Natural killer cell (primary cell): ENCODE measurements around the gene NDUFB5. TPM values are rescaled to one million over a fixed set of nuclear protein-coding genes. Genes with fewer than 3 reads are reported as not detected.

Source experiments
- ATAC-seq, 3 donors: fragments of 150-1000 bp in 2 of 3; fragments of 200-7000 bp in 1 of 3; cut with Tn5 transposase; 1 replicate in 1 of 3; 2 replicates in 2 of 3; pipeline ENCODE4 v1.10.0; 2021; ENCODE audit warnings: mild to moderate bottlenecking in 2 of 3, moderate library complexity in 2 of 3
- DNase-seq, 2 donors: peaks; one replicate each; pipeline versions ENCODE4 v3.0.0 to v3.0.0-alpha.2; 2013 to 2021; ENCODE audit warnings: mixed read lengths in 1 of 2
- H3K27ac ChIP-seq: one replicate; pipeline ENCODE4 v1.5.1; 2013; ENCODE audit warnings: mild to moderate bottlenecking, low read length
- H3K27me3 ChIP-seq: one replicate; pipeline ENCODE4 v1.6.1; 2013; ENCODE audit warnings: low read length; ENCODE audit not compliant: control insufficient read depth, insufficient read depth
- H3K36me3 ChIP-seq: one replicate; pipeline ENCODE4 v1.6.1; 2013; ENCODE audit warnings: low read length; ENCODE audit not compliant: control insufficient read depth, insufficient read depth
- H3K4me1 ChIP-seq: one replicate; pipeline ENCODE4 v1.6.1; 2013; ENCODE audit warnings: low read length; ENCODE audit not compliant: control insufficient read depth, insufficient read depth
- H3K4me3 ChIP-seq: one replicate; pipeline ENCODE4 v1.5.1; 2013; ENCODE audit warnings: low read length
- H3K9me3 ChIP-seq: one replicate; pipeline ENCODE4 v1.6.1; 2013; ENCODE audit warnings: low read length; ENCODE audit not compliant: control insufficient read depth, insufficient read depth
- H3K27ac Mint-ChIP-seq, 2 donors: one replicate each; pipeline ENCODE4 v1.8.0; 2022; ENCODE audit warnings: mild to moderate bottlenecking in 2 of 2, mixed read lengths in 2 of 2, moderate library complexity in 1 of 2
- H3K27me3 Mint-ChIP-seq, 2 donors: one replicate each; pipeline ENCODE4 v1.8.0; 2022; ENCODE audit warnings: low read depth in 2 of 2, mixed read lengths in 2 of 2
- H3K36me3 Mint-ChIP-seq: one replicate; pipeline ENCODE4 v1.8.0; 2022; ENCODE audit warnings: mixed read lengths
- H3K4me1 Mint-ChIP-seq, 2 donors: one replicate each; pipeline ENCODE4 v1.8.0; 2022; ENCODE audit warnings: mixed read lengths in 2 of 2
- H3K4me3 Mint-ChIP-seq: one replicate; pipeline ENCODE4 v1.8.0; 2022; ENCODE audit warnings: mild to moderate bottlenecking, moderate library complexity, mixed read lengths
- H3K9me3 Mint-ChIP-seq, 2 donors: one replicate each; pipeline ENCODE4 v1.8.0; 2022; ENCODE audit warnings: mixed read lengths in 2 of 2
- WGBS: methylation state at CpG from one replicate; pipeline ENCODE4 v1.1.7; 2013; ENCODE audit warnings: missing lambda C conversion rate; ENCODE audit not compliant: insufficient coverage; 5-methylcytosine and 5-hydroxymethylcytosine counted together
- intact Hi-C: fragments of 100-400 bp; cut with micrococcal nuclease; formaldehyde crosslinking; loops from one replicate; pipeline ENCODE4 v1.14.2; 2022
- total RNA-seq, 4 donors: library from RNA; stranded (reverse); fragments of 120-200 nt in 1 of 4; gene quantifications; one replicate each; pipeline versions ENCODE4 v1.2.3 to v1.2.4, GENCODE V29; 2013 to 2022
- TF ChIP-seq, protein P1 (sequence below): fragments of 200-600 bp; IDR thresholded peaks from one replicate; pipeline ENCODE4 v1.8.0; 2022; ENCODE audit warnings: antibody characterized with exemption

The NDUFB5 gene
- total RNA-seq, 3 donors from 2014 or later (not counting 1 experiment from before 2014, with no cell fraction given) = 19.0 to 25.4 (median 23.9) TPM

DNA sequence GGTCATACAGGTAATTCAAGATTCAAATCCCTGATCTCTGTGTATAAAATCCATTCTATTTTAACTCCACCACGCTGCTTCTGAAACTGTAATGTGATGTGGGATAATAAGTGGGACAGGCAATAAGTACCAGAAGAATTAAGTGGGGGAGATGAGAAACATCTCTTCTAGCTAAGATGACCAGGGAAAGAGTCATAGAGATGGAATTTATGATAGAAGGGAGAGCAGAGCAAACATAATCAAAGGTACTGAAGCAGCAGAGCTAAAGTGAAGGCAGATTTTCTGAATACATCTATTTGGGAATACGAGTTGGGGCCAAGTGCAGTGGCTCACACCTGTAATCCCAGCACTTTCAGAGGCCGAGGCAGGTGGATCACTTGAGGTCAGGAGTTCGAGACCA is 5.1 kb upstream of the NDUFB5 start:
- no peak for DNase-seq
- Mint-ChIP-seq H3K27ac (no peak overlapping the region), H3K4me1 (peaks cover under 1 to 17% of the 10 kb centered on the region in 2 donors), H3K36me3 (peaks cover 7% of the 10 kb centered on the region), H3K27me3 (no peaks in the 10 kb centered on the region), H3K4me3 (no peak overlapping the region), H3K9me3 (no peaks in the 10 kb centered on the region)
- Histone ChIP-seq H3K27me3 (no peaks in the 10 kb centered on the region), H3K36me3 (peaks cover 64% of the 10 kb centered on the region), H3K9me3 (no peaks in the 10 kb centered on the region), H3K4me1 (peaks cover 5% of the 10 kb centered on the region), H3K27ac (no peak overlapping the region), H3K4me3 (no peak overlapping the region)
- WGBS = 98% methylated on average over 3 of the region's 4 CpGs
- TF ChIP-seq, protein P1, sequence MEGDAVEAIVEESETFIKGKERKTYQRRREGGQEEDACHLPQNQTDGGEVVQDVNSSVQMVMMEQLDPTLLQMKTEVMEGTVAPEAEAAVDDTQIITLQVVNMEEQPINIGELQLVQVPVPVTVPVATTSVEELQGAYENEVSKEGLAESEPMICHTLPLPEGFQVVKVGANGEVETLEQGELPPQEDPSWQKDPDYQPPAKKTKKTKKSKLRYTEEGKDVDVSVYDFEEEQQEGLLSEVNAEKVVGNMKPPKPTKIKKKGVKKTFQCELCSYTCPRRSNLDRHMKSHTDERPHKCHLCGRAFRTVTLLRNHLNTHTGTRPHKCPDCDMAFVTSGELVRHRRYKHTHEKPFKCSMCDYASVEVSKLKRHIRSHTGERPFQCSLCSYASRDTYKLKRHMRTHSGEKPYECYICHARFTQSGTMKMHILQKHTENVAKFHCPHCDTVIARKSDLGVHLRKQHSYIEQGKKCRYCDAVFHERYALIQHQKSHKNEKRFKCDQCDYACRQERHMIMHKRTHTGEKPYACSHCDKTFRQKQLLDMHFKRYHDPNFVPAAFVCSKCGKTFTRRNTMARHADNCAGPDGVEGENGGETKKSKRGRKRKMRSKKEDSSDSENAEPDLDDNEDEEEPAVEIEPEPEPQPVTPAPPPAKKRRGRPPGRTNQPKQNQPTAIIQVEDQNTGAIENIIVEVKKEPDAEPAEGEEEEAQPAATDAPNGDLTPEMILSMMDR = no peak
- no peak for ATAC-seq
- intact Hi-C loops = no loop called here

DNA sequence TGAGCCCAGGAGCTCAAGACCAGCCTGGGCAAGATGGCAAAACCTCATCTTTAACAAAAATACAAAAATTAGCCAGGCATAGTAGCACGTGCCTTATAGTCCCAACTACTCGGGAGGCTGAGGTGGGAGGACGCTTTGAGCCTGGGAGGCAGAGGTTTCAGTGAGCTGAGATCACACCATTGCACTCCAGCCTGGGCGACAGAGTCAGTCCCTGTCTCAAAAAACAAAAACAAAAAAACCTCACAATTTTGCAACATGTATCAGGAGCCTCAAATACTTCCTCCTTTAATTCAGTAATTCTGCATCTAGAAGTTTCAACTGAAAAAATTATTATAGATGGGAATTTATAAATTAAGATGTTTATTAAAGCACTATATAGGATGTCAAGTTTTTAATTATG is 1.3 kb upstream of the NDUFB5 start:
- Histone ChIP-seq H3K27me3 (no peaks in the 10 kb centered on the region), H3K4me1 (peaks cover 18% of the 10 kb centered on the region), H3K4me3 (no peak overlapping the region), H3K9me3 (no peaks in the 10 kb centered on the region), H3K27ac (no peak overlapping the region), H3K36me3 (peaks cover 29% of the 10 kb centered on the region)
- intact Hi-C loops = no loop called here
- peak overlapping the region; percentile 100 for H3K4me3 Mint-ChIP-seq
- H3K9me3 Mint-ChIP-seq = no peaks in the 10 kb centered on the region
- H3K27ac Mint-ChIP-seq = peak overlapping the region; percentile 99 to 100
- ATAC-seq (no peak), DNase-seq (no peak)
- no peaks in the 10 kb centered on the region for H3K27me3 Mint-ChIP-seq
- peaks cover 13 to 38% of the 10 kb centered on the region in 2 donors for H3K4me1 Mint-ChIP-seq
- WGBS = 93% methylated on average over 4 of the region's 4 CpGs
- TF ChIP-seq, protein P1 = no peak
- peaks cover 12% of the 10 kb centered on the region for H3K36me3 Mint-ChIP-seq

DNA sequence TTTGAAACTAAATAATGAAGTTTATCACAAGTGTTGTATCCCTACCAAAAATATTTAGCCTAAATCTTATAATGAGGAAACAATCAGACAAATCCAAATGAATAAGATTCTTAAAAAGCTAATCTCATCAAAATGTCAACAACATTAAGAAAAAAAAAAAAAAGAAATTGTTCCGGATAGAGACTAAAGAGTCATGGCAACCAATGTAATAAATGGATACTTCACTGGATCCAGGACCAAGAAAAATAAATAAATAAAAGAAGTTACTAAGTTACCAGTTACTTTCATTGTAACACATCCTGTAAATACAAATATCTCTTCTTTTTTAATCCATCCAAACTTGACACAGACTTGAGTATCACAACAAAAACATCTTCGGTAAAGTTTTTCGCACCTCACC is 763 bp upstream of the NDUFB5 start:
- intact Hi-C loops = loop anchor here (1.0 to 2.0 kb wide), 3 partner anchors 257 to 999 kb away; partner anchors contain the start of genes MFN1, PIK3CA and TTC14
- no peaks in the 10 kb centered on the region for H3K9me3 Mint-ChIP-seq
- peaks cover 14 to 41% of the 10 kb centered on the region in 2 donors for H3K4me1 Mint-ChIP-seq
- Histone ChIP-seq H3K9me3 (no peaks in the 10 kb centered on the region), H3K27me3 (no peaks in the 10 kb centered on the region), H3K36me3 (peaks cover 25% of the 10 kb centered on the region), H3K4me3 (peak overlapping the region; percentile 60), H3K4me1 (peaks cover 18% of the 10 kb centered on the region), H3K27ac (peak overlapping the region; percentile 81)
- peaks cover 12% of the 10 kb centered on the region for H3K36me3 Mint-ChIP-seq
- no peak for ATAC-seq
- WGBS = 0% methylated on average over 1 of the region's 3 CpGs
- peak overlapping the region; percentile 99 to 100 for H3K27ac Mint-ChIP-seq
- no peaks in the 10 kb centered on the region for H3K27me3 Mint-ChIP-seq
- DNase-seq = no peak
- H3K4me3 Mint-ChIP-seq = peak overlapping the region; percentile 100
- TF ChIP-seq, protein P1 = no peak

DNA sequence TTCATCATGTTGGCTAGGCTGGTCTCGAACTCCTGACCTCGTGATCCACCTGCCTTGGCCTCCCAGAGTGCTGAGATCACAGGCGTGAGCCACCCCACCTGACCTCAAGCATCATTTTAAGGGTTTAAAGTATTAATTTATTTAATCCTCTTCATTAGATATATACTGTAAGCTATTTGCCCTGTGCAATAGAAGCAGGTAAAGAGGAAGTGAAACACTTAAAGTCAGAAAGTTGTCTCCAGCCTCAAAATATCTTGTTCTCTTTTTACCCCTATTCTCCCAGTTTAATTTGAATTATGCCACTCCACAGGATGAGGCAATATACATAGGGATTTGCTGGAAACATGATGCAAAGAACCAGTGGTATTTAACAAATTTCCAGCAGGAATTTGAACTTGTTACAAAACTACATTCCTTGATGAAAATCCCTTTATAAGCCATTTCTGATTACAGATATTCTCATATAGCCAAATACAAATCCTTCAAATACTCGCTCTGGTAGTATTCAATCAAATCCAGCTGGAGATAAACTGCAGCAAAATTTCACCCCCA is 2.0 kb downstream of the NDUFB5 start:
- H3K4me3 Mint-ChIP-seq = peak overlapping the region; percentile 62
- H3K27ac Mint-ChIP-seq = peak overlapping the region; percentile 9 to 26
- peaks cover 1% of the 10 kb centered on the region for H3K36me3 ChIP-seq
- peaks cover 22% of the 10 kb centered on the region for H3K4me1 ChIP-seq
- no peaks in the 10 kb centered on the region for H3K27me3 Mint-ChIP-seq
- no peaks in the 10 kb centered on the region for H3K27me3 ChIP-seq
- peaks cover 20 to 39% of the 10 kb centered on the region in 2 donors for H3K4me1 Mint-ChIP-seq
- TF ChIP-seq, protein P1 = no peak
- no peak overlapping the region for H3K4me3 ChIP-seq
- WGBS = 89% methylated on average over 3 of the region's 4 CpGs
- DNase-seq (no peak), ATAC-seq (no peak)
- no peaks in the 10 kb centered on the region for H3K9me3 Mint-ChIP-seq
- no peak overlapping the region for H3K27ac ChIP-seq
- peaks cover 5% of the 10 kb centered on the region for H3K36me3 Mint-ChIP-seq
- intact Hi-C loops = no loop called here
- H3K9me3 ChIP-seq = no peaks in the 10 kb centered on the region
